HepG2 (cell line): ENCODE measurements around the gene SF3A2. TPM values are rescaled to one million over a fixed set of nuclear protein-coding genes. Genes with fewer than 3 reads are reported as not detected.
A peak's percentile ranks its signal among the peaks of the same experiment; 100 is the strongest.

ENCODE experiments used
- AHR ChIP-seq: IDR thresholded peaks from 2 replicates; pipeline ENCODE4 v1.6.1; 2018; ENCODE audit warnings: missing genetic modification reagents, missing compliant biosample characterization
- BHLHE40 ChIP-seq: IDR thresholded peaks from 2 replicates; pipeline ENCODE4 v1.6.1; 2011; ENCODE audit warnings: low read length, improper control_type of control experiment
- FOXK1 ChIP-seq: sonication (generic); formaldehyde crosslinking; IDR thresholded peaks from 2 replicates; pipeline ENCODE4 v1.4.0; 2020; ENCODE audit warnings: low read depth, missing genetic modification reagents, borderline replicate concordance
- HNRNPUL1 ChIP-seq: fragments of 200-400 bp; formaldehyde crosslinking; IDR thresholded peaks from 2 replicates; pipeline ENCODE4 v1.6.1; 2017; ENCODE audit warnings: low read depth, mild to moderate bottlenecking, low read length, moderate library complexity
- IRF9 ChIP-seq: sonication (generic); formaldehyde crosslinking; IDR thresholded peaks from 2 replicates; pipeline ENCODE4 v1.8.0; 2022; ENCODE audit warnings: missing genetic modification reagents, mild to moderate bottlenecking, borderline replicate concordance
- MBNL3 ChIP-seq: fragments of 250-450 bp; sonication (Bioruptor Pico); conservative IDR thresholded peaks from 2 replicates; pipeline ENCODE4 v1.8.0; 2022; ENCODE audit warnings: mild to moderate bottlenecking, inconsistent platforms
- PHF20 ChIP-seq: sonication (generic); formaldehyde crosslinking; IDR thresholded peaks from 2 replicates; pipeline ENCODE4 v1.5.0; 2020; ENCODE audit warnings: mild to moderate bottlenecking, missing genetic modification reagents
- PPARG ChIP-seq: conservative IDR thresholded peaks from 2 replicates; pipeline ENCODE4 v1.6.1; 2016; ENCODE audit warnings: missing biosample characterization, missing genetic modification reagents
- PRPF4 ChIP-seq: fragments of 200-400 bp; formaldehyde crosslinking; IDR thresholded peaks from 2 replicates; pipeline ENCODE4 v1.6.1; 2016; ENCODE audit warnings: low read length, low read depth; ENCODE audit not compliant: poor library complexity, severe bottlenecking
- SMAD1 ChIP-seq: sonication (generic); formaldehyde crosslinking; IDR thresholded peaks from 2 replicates; pipeline ENCODE4 v1.4.0; 2020; ENCODE audit warnings: missing genetic modification reagents, low read depth, mild to moderate bottlenecking, borderline replicate concordance
- SP4 ChIP-seq: sonication (generic); formaldehyde crosslinking; IDR thresholded peaks from 2 replicates; pipeline ENCODE4 v1.8.1; 2023; ENCODE audit warnings: mild to moderate bottlenecking, missing genetic modification reagents
- SRSF9 ChIP-seq: fragments of 200-400 bp; formaldehyde crosslinking; IDR thresholded peaks from 2 replicates; pipeline ENCODE4 v1.6.1; 2018; ENCODE audit warnings: borderline replicate concordance, mild to moderate bottlenecking, low read depth, low read length; ENCODE audit not compliant: insufficient read depth, poor library complexity, severe bottlenecking
- TFE3 ChIP-seq: IDR thresholded peaks from 2 replicates; pipeline ENCODE4 v1.6.1; 2016
- U2AF2 ChIP-seq: fragments of 200-400 bp; formaldehyde crosslinking; IDR thresholded peaks from 2 replicates; pipeline ENCODE4 v1.6.1; 2017; ENCODE audit warnings: low read depth, mild to moderate bottlenecking, low read length
- ZBTB42 ChIP-seq: sonication (generic); formaldehyde crosslinking; IDR thresholded peaks from 2 replicates; pipeline ENCODE4 v1.5.0; 2020; ENCODE audit warnings: mild to moderate bottlenecking, missing genetic modification reagents
- ZNF180 ChIP-seq: sonication (generic); formaldehyde crosslinking; IDR thresholded peaks from 2 replicates; pipeline ENCODE4 v1.4.0; 2020; ENCODE audit warnings: low read depth, missing genetic modification reagents, borderline replicate concordance
- ZNF256 ChIP-seq: sonication (generic); formaldehyde crosslinking; conservative IDR thresholded peaks from 2 replicates; pipeline ENCODE4 v1.4.0; 2020; ENCODE audit warnings: missing genetic modification reagents
- ZNF335 ChIP-seq: sonication (generic); formaldehyde crosslinking; IDR thresholded peaks from 2 replicates; pipeline ENCODE4 v1.4.0; 2020; ENCODE audit warnings: missing genetic modification reagents
- ZNF33A ChIP-seq: sonication (generic); formaldehyde crosslinking; IDR thresholded peaks from 2 replicates; pipeline ENCODE4 v1.5.1; 2020; ENCODE audit warnings: missing genetic modification reagents, mild to moderate bottlenecking, moderate library complexity, borderline replicate concordance
- ZNF354B ChIP-seq: sonication (generic); formaldehyde crosslinking; IDR thresholded peaks from 2 replicates; pipeline ENCODE4 v1.8.0; 2022; ENCODE audit warnings: mild to moderate bottlenecking, missing genetic modification reagents
- ZNF460 ChIP-seq: sonication (generic); formaldehyde crosslinking; IDR thresholded peaks from 2 replicates; pipeline ENCODE4 v1.5.1; 2020; ENCODE audit warnings: missing genetic modification reagents, mild to moderate bottlenecking, borderline replicate concordance
- ZNF766 ChIP-seq: sonication (generic); formaldehyde crosslinking; IDR thresholded peaks from 2 replicates; pipeline ENCODE4 v1.5.0; 2020; ENCODE audit warnings: missing genetic modification reagents, borderline replicate concordance
- polyA plus RNA-seq, 8 experiments: library from polyadenylated mRNA; depleted of rRNA in 3 of 8; stranded (reverse) in 7 of 8; unstranded in 1 of 8; fragments of >200 nt; fragmentation: Illumina TruSeq in 4 of 8; extraction: Trizol in 4 of 8; gene quantifications; 2 replicates each; pipeline versions ENCODE4 v1.2.1 to v1.2.3, GENCODE V29; 2011 to 2016; ENCODE audit warnings: low read depth in 4 of 8, missing spikeins in 1 of 8, mixed read lengths in 1 of 8; ENCODE audit not compliant: insufficient read depth in 1 of 8
- total RNA-seq, 5 experiments: library from RNA; depleted of rRNA; stranded (reverse); fragments of >200 nt; fragmentation: Illumina TruSeq; extraction: Trizol; gene quantifications; 2 replicates each; pipeline ENCODE4 v1.2.3, GENCODE V29; 2016; ENCODE audit warnings: low read depth in 1 of 5
- TF ChIP-seq, protein P1 (sequence below): IDR thresholded peaks from 2 replicates; pipeline ENCODE4 v1.6.1; 2016; ENCODE audit warnings: low read depth, missing genetic modification reagents, missing compliant biosample characterization

The SF3A2 gene
- total and polyA plus RNA-seq, 2 of the 13 experiments (the other 11 are each of a cell fraction or from before 2014, with no cell fraction given) = 8.6 to 8.8 TPM

DNA sequence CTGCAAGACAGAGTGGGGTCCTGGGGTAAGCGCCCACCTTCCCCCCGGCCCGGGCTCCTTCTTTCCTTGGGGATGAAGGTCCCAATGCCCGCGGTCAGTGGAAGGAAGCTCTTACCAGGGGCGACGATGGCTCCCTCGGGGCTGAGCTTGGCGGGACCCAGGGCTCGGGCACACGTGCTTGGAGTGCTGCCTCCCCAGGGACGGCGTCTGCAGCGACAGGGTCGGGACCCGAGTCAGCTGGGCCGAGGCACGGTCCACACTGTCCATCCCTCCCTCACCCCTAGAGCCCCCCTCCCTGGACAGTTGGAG is 16.1 kb downstream of the SF3A2 start (continued):
- no peak for TF ChIP-seq ZNF33A (CRISPR knock-in tag)
- TF ChIP-seq ZNF256 = 0 out of 2 replicates have a peak, but pooled peaks have one; percentile 24
- no peak for TF ChIP-seq PHF20 (CRISPR knock-in tag)
- TF ChIP-seq, protein P1, sequence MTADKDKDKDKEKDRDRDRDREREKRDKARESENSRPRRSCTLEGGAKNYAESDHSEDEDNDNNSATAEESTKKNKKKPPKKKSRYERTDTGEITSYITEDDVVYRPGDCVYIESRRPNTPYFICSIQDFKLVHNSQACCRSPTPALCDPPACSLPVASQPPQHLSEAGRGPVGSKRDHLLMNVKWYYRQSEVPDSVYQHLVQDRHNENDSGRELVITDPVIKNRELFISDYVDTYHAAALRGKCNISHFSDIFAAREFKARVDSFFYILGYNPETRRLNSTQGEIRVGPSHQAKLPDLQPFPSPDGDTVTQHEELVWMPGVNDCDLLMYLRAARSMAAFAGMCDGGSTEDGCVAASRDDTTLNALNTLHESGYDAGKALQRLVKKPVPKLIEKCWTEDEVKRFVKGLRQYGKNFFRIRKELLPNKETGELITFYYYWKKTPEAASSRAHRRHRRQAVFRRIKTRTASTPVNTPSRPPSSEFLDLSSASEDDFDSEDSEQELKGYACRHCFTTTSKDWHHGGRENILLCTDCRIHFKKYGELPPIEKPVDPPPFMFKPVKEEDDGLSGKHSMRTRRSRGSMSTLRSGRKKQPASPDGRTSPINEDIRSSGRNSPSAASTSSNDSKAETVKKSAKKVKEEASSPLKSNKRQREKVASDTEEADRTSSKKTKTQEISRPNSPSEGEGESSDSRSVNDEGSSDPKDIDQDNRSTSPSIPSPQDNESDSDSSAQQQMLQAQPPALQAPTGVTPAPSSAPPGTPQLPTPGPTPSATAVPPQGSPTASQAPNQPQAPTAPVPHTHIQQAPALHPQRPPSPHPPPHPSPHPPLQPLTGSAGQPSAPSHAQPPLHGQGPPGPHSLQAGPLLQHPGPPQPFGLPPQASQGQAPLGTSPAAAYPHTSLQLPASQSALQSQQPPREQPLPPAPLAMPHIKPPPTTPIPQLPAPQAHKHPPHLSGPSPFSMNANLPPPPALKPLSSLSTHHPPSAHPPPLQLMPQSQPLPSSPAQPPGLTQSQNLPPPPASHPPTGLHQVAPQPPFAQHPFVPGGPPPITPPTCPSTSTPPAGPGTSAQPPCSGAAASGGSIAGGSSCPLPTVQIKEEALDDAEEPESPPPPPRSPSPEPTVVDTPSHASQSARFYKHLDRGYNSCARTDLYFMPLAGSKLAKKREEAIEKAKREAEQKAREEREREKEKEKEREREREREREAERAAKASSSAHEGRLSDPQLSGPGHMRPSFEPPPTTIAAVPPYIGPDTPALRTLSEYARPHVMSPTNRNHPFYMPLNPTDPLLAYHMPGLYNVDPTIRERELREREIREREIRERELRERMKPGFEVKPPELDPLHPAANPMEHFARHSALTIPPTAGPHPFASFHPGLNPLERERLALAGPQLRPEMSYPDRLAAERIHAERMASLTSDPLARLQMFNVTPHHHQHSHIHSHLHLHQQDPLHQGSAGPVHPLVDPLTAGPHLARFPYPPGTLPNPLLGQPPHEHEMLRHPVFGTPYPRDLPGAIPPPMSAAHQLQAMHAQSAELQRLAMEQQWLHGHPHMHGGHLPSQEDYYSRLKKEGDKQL (CRISPR knock-in tag) = no peak
- TF ChIP-seq ZNF460 (CRISPR knock-in tag) = no peak
- no peak for TF ChIP-seq SP4
- no peak for TF ChIP-seq IRF9
- no peak for TF ChIP-seq MBNL3 (CRISPR knock-in tag)
- TF ChIP-seq AHR (CRISPR knock-in tag) = no peak
- TF ChIP-seq SRSF9 = no peak
- TF ChIP-seq PRPF4 = no peak
- no peak for TF ChIP-seq HNRNPUL1
- TF ChIP-seq ZBTB42 (CRISPR knock-in tag) = no peak; the same call in 1 of the 2 replicates
- TF ChIP-seq ZNF335 = no peak
- TF ChIP-seq ZNF354B (CRISPR knock-in tag) = no peak
- peak; percentile 63; the same call in 1 of the 2 replicates for TF ChIP-seq ZNF766 (CRISPR knock-in tag)
- no peak for TF ChIP-seq FOXK1 (CRISPR knock-in tag)
- no peak for TF ChIP-seq PPARG
- TF ChIP-seq ZNF180 = no peak; the same call in 1 of the 2 replicates
- TF ChIP-seq SMAD1 = no peak; the same call in 1 of the 2 replicates
- no peak for TF ChIP-seq BHLHE40
- no peak for TF ChIP-seq TFE3 (CRISPR knock-in tag)
- TF ChIP-seq U2AF2 = no peak
